ENCODE results near the gene IFIT5. TPM values are rescaled to one million over a fixed set of nuclear protein-coding genes. Genes with fewer than 3 reads are reported as not detected.

The IFIT5 gene
- total RNA-seq, 1 donor from 2014 or later: 42.9 TPM

GRCh38 chr10:89384474-89385340, 29.7 kb upstream of the IFIT5 start:
- Histone ChIP-seq H3K4me1 (ENCODE audit: insufficient read depth, low read length) (no peaks in the 10 kb centered on the region), H2AFZ (ENCODE audit: low read depth, low read length) (no peak overlapping the region)
- no peaks in the 10 kb centered on the region for H3K9me3 Mint-ChIP-seq (ENCODE audit: unreplicated experiment)

DNA sequence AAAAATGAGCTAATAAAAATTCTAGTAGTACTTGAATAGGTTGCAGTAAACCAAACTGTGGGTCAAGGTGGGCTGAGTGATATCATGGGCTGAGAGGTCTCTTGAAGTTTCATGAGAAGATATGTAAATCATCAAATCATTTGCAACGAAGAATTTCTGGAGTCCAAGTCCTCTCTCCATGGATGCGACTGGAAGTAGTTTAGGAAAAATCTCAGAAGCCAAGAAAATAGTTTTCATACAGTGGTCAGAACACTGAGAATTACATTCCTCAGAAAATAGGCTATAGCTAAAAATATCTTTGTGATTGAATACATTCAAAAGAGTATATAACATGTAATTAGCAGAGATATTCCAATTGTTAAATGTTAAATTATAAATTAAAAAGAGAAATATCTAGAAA, 25.6 kb upstream of the IFIT5 start:
- no peaks in the 10 kb centered on the region for H3K79me2 ChIP-seq (ENCODE audit: insufficient read depth, low read length)
- H3K36me3 ChIP-seq (ENCODE audit: insufficient read depth, low read length): no peaks in the 10 kb centered on the region
- TF ChIP-seq CTCF (IDR thresholded peaks at IDR 0.05; ENCODE audit: insufficient read depth, low read depth, low read length) (no peak), EZH2 (IDR thresholded peaks at IDR 0.05; ENCODE audit: insufficient read depth, low read length) (no peak)
- Mint-ChIP-seq H3K9me3 (ENCODE audit: unreplicated experiment) (no peaks in the 10 kb centered on the region), H3K27me3 (ENCODE audit: low read depth, unreplicated experiment) (no peaks in the 10 kb centered on the region), H3K36me3 (ENCODE audit: low read depth, unreplicated experiment) (peaks cover 4% of the 10 kb centered on the region), H3K4me3 (ENCODE audit: unreplicated experiment) (no peak overlapping the region), H3K4me1 (ENCODE audit: low read depth, unreplicated experiment) (peaks cover 16% of the 10 kb centered on the region), H3K27ac (ENCODE audit: unreplicated experiment) (no peak overlapping the region)
- H3K27me3 ChIP-seq (ENCODE audit: insufficient read depth, low read length): no peaks in the 10 kb centered on the region
- H2AFZ ChIP-seq (ENCODE audit: low read depth, low read length): no peak overlapping the region
- no peak overlapping the region for H3K27ac ChIP-seq (ENCODE audit: low read depth, low read length)
- DNase-seq (ENCODE audit: low read depth): no peak
- no peak overlapping the region for H3K9ac ChIP-seq (ENCODE audit: low read length)
- no peaks in the 10 kb centered on the region for H3K9me3 ChIP-seq (ENCODE audit: insufficient read depth, low read depth, low read length)
- H3K4me3 ChIP-seq (ENCODE audit: insufficient read depth, low read depth, low read length): no peak overlapping the region
- no peak overlapping the region for H3K4me2 ChIP-seq (ENCODE audit: low read length)
- FAIRE-seq: no peak
- no peaks in the 10 kb centered on the region for H4K20me1 ChIP-seq (ENCODE audit: insufficient read depth, low read length)
- peaks cover 11% of the 10 kb centered on the region for H3K4me1 ChIP-seq (ENCODE audit: insufficient read depth, low read length)

More at GRCh38 chr10:89384474-89385340, 29.7 kb upstream of the IFIT5 start:
- Histone ChIP-seq H3K27ac (ENCODE audit: low read depth, low read length) (no peak overlapping the region), H4K20me1 (ENCODE audit: insufficient read depth, low read length) (no peaks in the 10 kb centered on the region), H3K36me3 (ENCODE audit: insufficient read depth, low read length) (no peaks in the 10 kb centered on the region), H3K4me3 (ENCODE audit: insufficient read depth, low read depth, low read length) (no peak overlapping the region), H3K79me2 (ENCODE audit: insufficient read depth, low read length) (no peaks in the 10 kb centered on the region), H3K4me2 (ENCODE audit: low read length) (no peak overlapping the region), H3K27me3 (ENCODE audit: insufficient read depth, low read length) (no peaks in the 10 kb centered on the region), H3K9ac (ENCODE audit: low read length) (no peak overlapping the region), H3K9me3 (ENCODE audit: insufficient read depth, low read depth, low read length) (no peaks in the 10 kb centered on the region)
- FAIRE-seq: no peak
- Mint-ChIP-seq H3K27ac (ENCODE audit: unreplicated experiment) (no peak overlapping the region), H3K4me1 (ENCODE audit: low read depth, unreplicated experiment) (peaks cover 8% of the 10 kb centered on the region), H3K36me3 (ENCODE audit: low read depth, unreplicated experiment) (no peaks in the 10 kb centered on the region), H3K4me3 (ENCODE audit: unreplicated experiment) (no peak overlapping the region), H3K27me3 (ENCODE audit: low read depth, unreplicated experiment) (no peaks in the 10 kb centered on the region)
- no peak for DNase-seq (ENCODE audit: low read depth)
- TF ChIP-seq EZH2 (IDR thresholded peaks at IDR 0.05; ENCODE audit: insufficient read depth, low read length) (no peak), CTCF (IDR thresholded peaks at IDR 0.05; ENCODE audit: insufficient read depth, low read depth, low read length) (no peak)

DNA sequence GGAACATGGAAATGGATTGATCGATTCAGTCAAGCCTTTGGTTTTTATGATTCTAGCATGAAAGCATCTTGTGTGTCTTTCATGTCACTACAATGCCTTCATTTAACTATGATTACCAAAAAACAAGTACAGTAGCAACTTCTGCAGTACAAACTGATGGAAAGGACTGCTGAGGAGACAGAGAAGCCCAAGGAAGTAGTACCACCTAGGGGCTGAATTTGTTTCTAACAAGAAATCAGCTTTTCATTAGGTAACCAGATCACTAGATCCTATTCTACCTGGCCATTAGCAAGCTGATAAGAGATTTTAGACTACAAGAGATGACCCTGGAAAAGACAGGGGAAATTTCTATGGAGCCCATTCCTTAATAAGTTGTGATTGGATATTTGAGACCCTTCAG, 25.1 kb upstream of the IFIT5 start:
- Histone ChIP-seq H3K79me2 (ENCODE audit: insufficient read depth, low read length) (no peaks in the 10 kb centered on the region), H3K4me2 (ENCODE audit: low read length) (no peak overlapping the region), H3K9me3 (ENCODE audit: insufficient read depth, low read depth, low read length) (no peaks in the 10 kb centered on the region), H2AFZ (ENCODE audit: low read depth, low read length) (no peak overlapping the region), H3K27ac (ENCODE audit: low read depth, low read length) (no peak overlapping the region), H3K4me3 (ENCODE audit: insufficient read depth, low read depth, low read length) (no peak overlapping the region), H4K20me1 (ENCODE audit: insufficient read depth, low read length) (no peaks in the 10 kb centered on the region), H3K27me3 (ENCODE audit: insufficient read depth, low read length) (no peaks in the 10 kb centered on the region), H3K4me1 (ENCODE audit: insufficient read depth, low read length) (peaks cover 11% of the 10 kb centered on the region), H3K36me3 (ENCODE audit: insufficient read depth, low read length) (no peaks in the 10 kb centered on the region), H3K9ac (ENCODE audit: low read length) (no peak overlapping the region)
- FAIRE-seq: no peak
- H3K9me3 Mint-ChIP-seq (ENCODE audit: unreplicated experiment): no peaks in the 10 kb centered on the region
- DNase-seq (ENCODE audit: low read depth): peak; percentile 18
- no peak overlapping the region for H3K4me3 Mint-ChIP-seq (ENCODE audit: unreplicated experiment)
- no peak overlapping the region for H3K27ac Mint-ChIP-seq (ENCODE audit: unreplicated experiment)
- TF ChIP-seq EZH2 (IDR thresholded peaks at IDR 0.05; ENCODE audit: insufficient read depth, low read length) (no peak), CTCF (IDR thresholded peaks at IDR 0.05; ENCODE audit: insufficient read depth, low read depth, low read length) (peak; percentile 20)
- no peaks in the 10 kb centered on the region for H3K27me3 Mint-ChIP-seq (ENCODE audit: low read depth, unreplicated experiment)
- H3K4me1 Mint-ChIP-seq (ENCODE audit: low read depth, unreplicated experiment): peaks cover 16% of the 10 kb centered on the region
- H3K36me3 Mint-ChIP-seq (ENCODE audit: low read depth, unreplicated experiment): peaks cover 4% of the 10 kb centered on the region

Data from astrocyte (in vitro differentiated cells and primary cell).